ENCODE measurements around the gene UNCX.
"Not testable (repeated sequence)": the region's sequence is repeated elsewhere in the genome, so short reads cannot be mapped to it uniquely, and the experiment has no call there.

The UNCX gene

GRCh38 chr7:1259621-1260243 lies 27.1 kb downstream of the UNCX start:
- no peak for FAIRE-seq

DNA sequence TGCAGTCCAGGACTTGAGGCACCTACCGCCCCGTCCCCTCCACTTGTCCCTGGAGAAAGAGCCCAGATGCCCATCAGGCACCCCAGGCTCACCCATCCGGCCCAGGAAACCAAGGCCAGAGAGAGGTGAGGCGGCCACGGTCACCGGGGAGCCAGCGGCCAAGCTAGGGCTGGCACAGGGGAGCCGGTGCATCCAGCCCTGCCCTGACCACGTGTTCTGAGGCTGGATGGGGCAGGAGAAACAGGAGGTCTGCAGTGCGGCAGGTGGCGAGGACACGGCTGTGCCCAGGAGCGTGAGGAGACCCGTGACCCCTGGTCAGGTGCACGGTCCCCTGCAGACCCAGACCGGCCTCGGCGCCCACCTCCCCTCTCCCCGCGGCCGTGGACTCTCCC lies 27.6 kb downstream of the UNCX start:
- no peak for FAIRE-seq

DNA sequence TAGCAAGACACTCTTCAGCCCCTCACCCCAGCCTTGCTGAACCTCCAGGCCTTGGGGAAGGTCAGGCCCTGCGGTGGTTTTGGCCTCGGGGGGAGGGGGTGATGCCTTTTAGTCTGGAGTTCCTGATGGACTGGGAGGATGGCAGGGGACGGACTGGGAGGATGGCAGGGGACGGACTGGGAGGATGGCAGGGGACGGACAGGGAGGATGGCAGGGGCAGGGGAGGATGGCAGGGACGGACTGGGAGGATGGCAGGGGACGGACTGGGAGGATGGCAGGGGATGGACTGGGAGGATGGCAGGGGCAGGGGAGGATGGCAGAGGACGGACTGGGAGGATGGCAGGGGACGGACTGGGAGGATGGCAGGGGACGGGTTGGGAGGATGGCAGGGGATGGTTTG lies 28.4 kb downstream of the UNCX start:
- not testable (repeated sequence) for FAIRE-seq

- FAIRE-seq = no peak
Observed at GRCh38 chr7:1262441-1262840, 29.8 kb downstream of the UNCX start.

- FAIRE-seq = no peak
Observed at GRCh38 chr7:1263391-1263951, 30.8 kb downstream of the UNCX start.

- FAIRE-seq = no peak
Observed at GRCh38 chr7:1264345-1265280, 31.9 kb downstream of the UNCX start.

DNA sequence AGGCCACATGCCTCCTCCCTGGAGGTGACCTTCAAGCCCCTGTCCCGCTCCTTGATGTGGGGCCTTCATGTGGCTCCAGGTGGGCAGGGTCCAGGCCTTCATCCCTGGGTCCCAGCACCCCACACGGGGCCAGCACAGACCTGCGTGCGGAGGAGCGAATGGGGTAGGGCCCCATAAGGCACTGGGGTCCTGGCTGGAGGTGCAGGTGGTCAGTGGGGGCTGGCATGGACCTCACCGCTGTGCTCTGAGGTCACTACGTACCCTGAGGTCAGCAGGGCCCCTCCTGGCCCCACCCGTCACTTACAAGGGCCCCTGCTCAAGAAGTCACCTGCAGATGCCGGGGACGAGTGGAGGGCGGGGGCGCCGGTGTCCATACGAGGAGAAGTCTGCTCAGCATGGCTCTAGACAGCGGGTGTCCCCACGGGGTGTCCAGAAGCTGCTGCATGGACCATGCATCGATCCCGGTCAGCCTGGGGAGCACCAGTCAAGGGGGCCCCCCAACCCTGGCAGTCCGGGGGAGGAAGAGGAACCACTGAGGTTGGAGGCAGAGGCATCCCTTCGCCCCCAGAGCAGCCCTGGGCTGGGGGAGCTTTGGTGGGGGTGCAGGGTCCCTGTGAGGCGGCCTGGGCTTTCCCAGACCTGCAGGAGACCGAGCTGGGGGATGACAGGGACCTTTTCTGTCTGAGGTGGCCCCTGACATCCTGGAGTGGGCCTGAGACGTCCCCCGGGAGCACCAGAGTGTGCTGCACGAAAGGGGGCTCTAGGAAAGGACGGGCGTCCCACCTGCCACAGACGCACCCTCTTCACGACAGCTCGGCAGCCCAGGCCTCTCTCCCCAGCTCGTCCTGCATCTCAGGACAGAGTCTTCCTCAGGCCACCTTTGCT lies 34.6 kb downstream of the UNCX start:
- no peak for FAIRE-seq

DNA sequence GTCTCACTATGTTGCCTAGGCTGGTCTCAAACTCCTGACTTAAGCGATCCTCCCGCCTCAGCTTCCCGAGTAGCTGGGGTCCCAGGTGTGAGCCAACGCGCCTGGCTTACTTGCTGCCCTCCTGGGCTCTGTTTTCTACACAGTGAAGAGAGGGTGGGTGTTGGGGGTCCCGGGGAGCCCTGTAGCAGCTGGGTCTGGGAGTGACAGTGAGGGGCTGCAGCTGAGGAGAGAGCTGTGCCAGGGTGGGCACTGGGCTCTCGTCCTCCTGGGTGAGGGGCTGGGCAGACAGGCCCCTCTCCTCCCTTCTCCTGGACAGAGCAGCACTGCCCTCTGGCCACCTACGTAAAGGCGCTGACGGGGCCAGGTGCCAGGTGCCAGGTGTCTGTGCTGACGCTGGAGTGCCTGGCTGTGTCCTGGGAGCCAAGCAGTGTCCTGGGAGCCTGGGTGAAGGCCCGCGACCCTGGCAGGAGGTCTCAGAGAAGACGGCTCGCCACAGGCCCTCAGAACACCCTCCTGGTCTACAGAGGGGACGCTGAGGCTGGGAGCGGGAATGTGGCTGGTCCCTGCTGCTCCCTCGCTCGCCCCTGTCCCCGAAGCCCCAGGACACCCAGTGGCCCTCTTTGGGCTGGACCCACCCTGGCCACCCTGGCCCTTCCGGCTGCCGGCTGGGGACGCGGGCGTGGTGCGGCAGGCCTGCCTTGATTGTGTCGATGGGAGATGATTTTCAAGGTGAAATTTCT lies 35.6 kb downstream of the UNCX start:
- no peak for FAIRE-seq

- FAIRE-seq = no peak
Observed at GRCh38 chr7:1268866-1269265, 36.2 kb downstream of the UNCX start.

GRCh38 chr7:1269336-1269890 lies 36.7 kb downstream of the UNCX start:
- no peak for FAIRE-seq

GRCh38 chr7:1270181-1270580 lies 37.5 kb downstream of the UNCX start:
- FAIRE-seq = no peak

DNA sequence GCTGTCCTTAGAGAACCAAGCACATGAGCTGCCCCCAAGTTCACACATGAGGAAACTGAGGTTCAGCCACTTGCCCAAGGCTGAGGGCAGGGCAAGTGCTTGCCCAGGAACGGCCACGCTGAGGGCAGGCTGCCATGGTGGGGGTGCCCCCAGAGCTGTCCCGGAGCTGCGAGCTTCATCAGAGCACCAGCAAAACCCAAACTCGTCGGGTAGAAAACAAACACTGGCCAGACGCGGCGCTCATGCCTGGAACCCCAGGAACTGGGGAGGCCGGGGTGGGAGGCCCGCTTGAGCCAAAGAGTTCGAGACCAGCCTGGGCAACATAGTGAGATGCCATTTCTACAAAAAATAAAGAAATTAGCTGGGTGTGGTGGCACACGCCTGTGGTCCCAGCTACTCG lies 38.4 kb downstream of the UNCX start:
- FAIRE-seq = no peak

GRCh38 chr7:1271656-1272055 lies 39.0 kb downstream of the UNCX start:
- FAIRE-seq = no peak

DNA sequence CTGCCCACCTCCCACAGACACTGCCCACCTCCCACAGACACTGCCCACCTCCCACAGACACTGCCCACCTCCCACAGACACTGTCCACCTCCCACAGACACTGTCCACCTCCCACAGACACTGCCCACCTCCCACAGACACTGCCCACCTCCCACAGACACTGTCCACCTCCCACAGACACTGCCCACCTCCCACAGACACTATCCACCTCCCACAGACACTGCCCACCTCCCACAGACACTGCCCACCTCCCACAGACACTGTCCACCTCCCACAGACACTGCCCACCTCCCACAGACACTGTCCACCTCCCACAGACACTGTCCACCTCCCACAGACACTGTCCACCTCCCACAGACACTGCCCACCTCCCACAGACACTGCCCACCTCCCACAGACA lies 39.5 kb downstream of the UNCX start:
- FAIRE-seq = not testable (repeated sequence)

- FAIRE-seq = no peak
Observed at GRCh38 chr7:1274121-1274875, 41.6 kb downstream of the UNCX start.

- no peak for FAIRE-seq
Observed at GRCh38 chr7:1274876-1275375, 42.3 kb downstream of the UNCX start.

DNA sequence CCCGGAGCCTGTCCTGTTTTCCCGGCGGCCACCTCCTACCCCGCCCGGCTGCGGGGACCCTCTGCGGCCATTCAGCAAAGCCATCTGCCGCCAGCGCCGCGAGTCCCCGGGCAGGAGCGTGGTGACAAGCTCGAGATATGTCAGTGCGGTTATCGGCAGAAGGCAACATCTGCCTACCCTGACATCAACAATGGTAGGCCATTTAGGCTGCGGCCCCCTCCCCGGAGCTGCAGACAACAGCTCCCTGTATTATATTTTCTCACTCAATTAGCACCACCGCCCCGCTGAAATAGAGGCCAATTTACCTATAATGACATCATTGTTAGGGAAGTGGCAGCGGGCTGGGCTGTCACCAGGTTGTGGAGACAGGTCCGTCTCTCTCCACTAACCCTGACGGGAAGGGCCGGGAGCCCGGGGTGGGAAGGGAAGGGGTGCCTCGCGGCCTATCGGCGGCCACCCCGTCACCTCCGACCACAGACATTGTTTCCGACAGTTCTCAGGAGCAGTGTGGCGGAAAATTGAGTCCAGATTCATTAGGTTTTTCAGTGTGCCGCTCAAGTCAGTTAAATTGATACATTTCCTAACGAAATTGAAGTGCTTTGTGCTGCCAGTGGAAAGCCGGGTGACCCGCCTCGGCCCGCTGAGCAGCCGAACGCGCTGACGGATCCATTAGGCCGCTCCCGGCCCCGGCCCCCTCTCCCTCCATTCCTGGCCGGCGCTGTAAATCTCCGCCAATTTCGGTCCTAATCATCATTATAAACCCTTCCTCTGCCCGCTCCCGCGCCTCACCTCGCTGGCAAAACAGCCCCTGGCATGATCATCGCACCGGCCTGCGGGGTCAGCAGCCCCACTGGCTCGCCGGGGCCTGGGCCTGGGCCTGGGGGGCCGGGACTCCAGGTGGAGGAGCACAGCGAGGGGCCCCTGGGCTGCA lies 43.0 kb downstream of the UNCX start:
- no peak for FAIRE-seq

DNA sequence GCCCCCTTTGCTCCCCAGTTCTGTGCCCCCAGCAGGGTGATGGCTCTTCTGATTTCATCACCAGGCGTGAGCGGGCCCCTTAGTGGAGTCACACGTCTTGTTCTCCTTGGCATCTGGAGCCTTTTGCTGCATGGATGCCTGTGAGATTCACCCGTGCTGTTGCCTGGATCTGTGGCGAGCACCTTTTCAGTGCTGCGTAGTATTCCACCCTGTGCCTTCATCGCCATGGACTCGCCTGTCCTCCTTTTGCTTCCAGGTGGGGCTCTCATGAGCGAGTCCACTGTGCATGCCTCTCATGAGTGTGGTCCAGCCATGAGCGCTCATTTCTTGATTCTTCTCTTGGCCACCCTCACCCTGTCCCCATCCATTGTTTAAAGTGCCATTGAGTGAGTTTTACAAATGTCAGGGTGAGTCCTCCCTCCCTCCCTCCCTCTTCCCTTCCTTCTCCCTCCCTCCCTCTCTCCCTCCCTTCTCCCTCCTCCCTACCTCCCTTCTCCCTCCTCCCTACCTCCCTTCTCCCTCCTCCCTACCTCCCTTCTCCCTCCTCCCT lies 44.0 kb downstream of the UNCX start:
- FAIRE-seq = no peak

- no peak for FAIRE-seq
Observed at GRCh38 chr7:1278543-1278942, 45.9 kb downstream of the UNCX start.
